Measurements from ENCODE around the gene SDR42E1. TPM values are rescaled to one million over a fixed set of nuclear protein-coding genes. Genes with fewer than 3 reads are reported as not detected.
A peak's percentile ranks its signal among the peaks of the same experiment; 100 is the strongest.

Gene SDR42E1
- total and polyA plus RNA-seq, 12 donors, result 0.36 to 1.6 (median 1.0) TPM

DNA sequence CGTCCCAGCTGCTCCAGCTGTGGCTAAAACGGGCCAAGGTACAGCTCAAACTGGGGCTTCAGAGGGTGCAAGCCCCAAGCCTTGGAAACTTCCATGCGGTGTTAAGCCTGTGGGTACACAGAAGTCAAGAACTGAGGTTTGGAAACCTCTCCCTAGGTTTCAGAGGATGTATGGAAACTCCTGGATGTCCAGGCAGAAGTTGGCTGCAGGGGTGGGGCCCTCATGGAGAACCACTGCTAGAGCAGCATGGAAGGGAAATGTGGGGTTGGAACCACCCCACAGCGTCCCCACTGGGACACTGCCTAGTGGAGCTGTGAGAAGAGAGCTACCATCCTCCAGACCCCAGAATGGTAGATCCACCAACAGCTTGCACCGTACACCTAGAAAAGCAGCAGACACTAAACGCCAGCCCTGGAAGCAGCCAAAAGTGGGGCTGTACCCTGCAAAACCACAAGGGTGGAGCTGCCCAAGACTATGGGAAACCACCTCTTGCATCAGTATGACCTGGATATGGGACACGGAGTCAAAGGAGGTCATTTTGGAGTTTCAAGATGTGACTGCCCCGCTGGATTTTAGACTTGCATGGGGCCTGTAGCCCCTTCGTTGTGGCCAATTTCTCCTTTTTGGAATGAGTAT is 2.2 kb downstream of the SDR42E1 start:
- H3K27ac ChIP-seq, result no peak overlapping the region
- no peaks in the 10 kb centered on the region for H3K36me3 ChIP-seq
- H3K4me3 ChIP-seq, result no peak overlapping the region
- intact Hi-C loops (cut with DNase I), result no loop called here
- ATAC-seq (no peak), DNase-seq (no peak)
- H3K27me3 ChIP-seq, result peaks cover 0 to 27% (median 9%) of the 10 kb centered on the region in 7 donors
- peaks cover 0 to 19% (median 4%) of the 10 kb centered on the region in 9 donors for H3K4me1 ChIP-seq
- WGBS, 2 donors, result 92 to 93% methylated on average over 9 of the region's 9 CpGs
- TF ChIP-seq, protein P1, sequence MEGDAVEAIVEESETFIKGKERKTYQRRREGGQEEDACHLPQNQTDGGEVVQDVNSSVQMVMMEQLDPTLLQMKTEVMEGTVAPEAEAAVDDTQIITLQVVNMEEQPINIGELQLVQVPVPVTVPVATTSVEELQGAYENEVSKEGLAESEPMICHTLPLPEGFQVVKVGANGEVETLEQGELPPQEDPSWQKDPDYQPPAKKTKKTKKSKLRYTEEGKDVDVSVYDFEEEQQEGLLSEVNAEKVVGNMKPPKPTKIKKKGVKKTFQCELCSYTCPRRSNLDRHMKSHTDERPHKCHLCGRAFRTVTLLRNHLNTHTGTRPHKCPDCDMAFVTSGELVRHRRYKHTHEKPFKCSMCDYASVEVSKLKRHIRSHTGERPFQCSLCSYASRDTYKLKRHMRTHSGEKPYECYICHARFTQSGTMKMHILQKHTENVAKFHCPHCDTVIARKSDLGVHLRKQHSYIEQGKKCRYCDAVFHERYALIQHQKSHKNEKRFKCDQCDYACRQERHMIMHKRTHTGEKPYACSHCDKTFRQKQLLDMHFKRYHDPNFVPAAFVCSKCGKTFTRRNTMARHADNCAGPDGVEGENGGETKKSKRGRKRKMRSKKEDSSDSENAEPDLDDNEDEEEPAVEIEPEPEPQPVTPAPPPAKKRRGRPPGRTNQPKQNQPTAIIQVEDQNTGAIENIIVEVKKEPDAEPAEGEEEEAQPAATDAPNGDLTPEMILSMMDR (IDR thresholded peaks at IDR 0.05), result no peak
- peaks cover 0 to 23% (median 7%) of the 10 kb centered on the region in 11 donors for H3K9me3 ChIP-seq

DNA sequence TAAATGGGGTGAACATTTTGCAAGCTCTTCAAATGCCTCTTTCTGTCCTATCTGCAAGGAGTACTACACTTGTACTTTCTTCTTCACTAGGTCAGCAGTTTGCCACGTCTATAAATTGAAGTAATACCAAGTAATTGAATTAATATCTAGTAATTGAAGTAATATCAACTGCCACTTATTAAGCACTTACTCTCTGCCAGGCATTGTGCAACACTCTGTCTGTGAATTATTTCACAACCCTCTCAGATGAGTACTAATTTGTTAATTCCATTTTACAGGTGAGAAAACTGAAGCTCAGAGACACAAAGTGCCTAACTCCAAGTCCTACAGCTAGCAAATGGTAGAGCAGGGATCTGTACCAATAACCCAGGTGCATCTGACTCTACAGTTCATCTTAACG is 4.1 kb downstream of the SDR42E1 start:
- Histone ChIP-seq H3K4me1 (peaks cover 0 to 24% (median 4%) of the 10 kb centered on the region in 9 donors), H3K27me3 (peaks cover 0 to 26% (median 6%) of the 10 kb centered on the region in 7 donors), H3K9me3 (peaks cover 0 to 23% (median 7%) of the 10 kb centered on the region in 11 donors), H3K4me3 (no peak overlapping the region), H3K36me3 (no peaks in the 10 kb centered on the region), H3K27ac (no peak overlapping the region)
- ATAC-seq, result no peak
- intact Hi-C loops (cut with DNase I), result no loop called here
- TF ChIP-seq, protein P1 (IDR thresholded peaks at IDR 0.05), result no peak
- no peak for DNase-seq
- 90 to 91% methylated on average over 2 of the region's 2 CpGs for WGBS, 2 donors

DNA sequence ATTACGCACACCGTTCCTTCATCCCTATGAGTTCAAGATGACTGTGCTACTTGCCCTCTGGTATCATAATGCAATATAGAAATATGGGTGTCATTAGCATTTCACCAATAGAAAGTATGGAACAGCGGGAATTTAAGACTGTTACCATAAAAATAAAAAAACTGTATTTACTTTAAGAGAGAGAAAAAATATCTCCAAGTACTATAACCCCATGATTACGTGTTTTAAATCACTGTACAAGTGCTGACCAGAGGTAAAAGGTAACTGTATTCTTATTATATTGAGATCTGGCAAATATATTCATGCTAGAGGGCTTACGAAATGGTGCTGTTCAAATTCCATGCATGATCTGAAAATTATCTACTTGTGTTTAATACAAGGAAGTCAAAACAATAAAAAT is 5.2 kb downstream of the SDR42E1 start:
- intact Hi-C loops (cut with DNase I), result no loop called here
- Histone ChIP-seq H3K4me1 (peaks cover 0 to 24% (median 4%) of the 10 kb centered on the region in 9 donors), H3K9me3 (peaks cover 0 to 23% (median 7%) of the 10 kb centered on the region in 11 donors), H3K36me3 (no peaks in the 10 kb centered on the region), H3K27me3 (peaks cover 0 to 14% (median 3%) of the 10 kb centered on the region in 7 donors), H3K27ac (no peak overlapping the region), H3K4me3 (no peak overlapping the region)
- TF ChIP-seq, protein P1 (IDR thresholded peaks at IDR 0.05), result no peak
- DNase-seq, result no peak
- 93 to 95% methylated on average over 5 of the region's 5 CpGs for WGBS, 2 donors
- ATAC-seq, result no peak

DNA sequence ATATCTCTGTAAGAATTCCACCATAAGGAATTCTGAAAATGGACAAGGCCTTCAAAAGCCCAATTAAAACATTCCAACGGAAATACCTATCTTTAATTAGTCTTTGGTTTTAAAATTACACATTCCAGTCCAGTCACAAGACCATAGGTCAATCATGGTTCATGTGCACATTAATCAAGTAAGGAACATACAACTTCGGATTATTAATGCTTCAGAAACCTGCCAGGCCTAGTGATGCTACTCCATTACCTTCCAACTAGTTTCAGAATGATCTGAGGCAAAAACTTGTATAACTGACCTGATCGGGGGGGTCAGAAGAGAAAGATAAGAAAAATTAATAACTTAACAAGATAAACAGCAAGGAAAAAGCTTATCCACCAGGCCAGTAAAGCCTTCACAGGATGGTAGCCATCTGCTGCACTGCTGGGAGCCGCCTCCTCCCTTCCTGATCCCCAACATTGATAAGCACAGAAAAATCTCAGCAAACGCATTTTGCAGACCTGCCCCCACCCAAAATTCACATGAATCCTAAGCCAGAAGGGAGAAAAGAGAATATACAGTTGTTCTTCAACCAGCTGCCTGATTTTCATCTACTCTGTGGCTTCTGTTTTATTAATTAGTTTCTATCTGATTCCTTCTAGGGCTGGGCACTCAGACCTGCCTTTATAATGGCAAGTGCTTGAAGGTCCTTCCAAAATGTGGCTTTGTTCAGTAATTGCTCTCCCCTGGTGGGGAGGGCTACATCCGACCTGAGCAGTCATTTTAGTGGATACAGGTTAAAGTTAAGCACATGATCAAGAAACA is 6.0 kb downstream of the SDR42E1 start:
- Histone ChIP-seq H3K27me3 (peaks cover 0 to 6% (median 0%) of the 10 kb centered on the region in 7 donors), H3K27ac (peak overlapping the region in 3 of 10 donors; percentile 5 to 53 (median 49)), H3K9me3 (peaks cover 0 to 23% (median 7%) of the 10 kb centered on the region in 11 donors), H3K4me1 (peaks cover 0 to 24% (median 4%) of the 10 kb centered on the region in 9 donors), H3K36me3 (no peaks in the 10 kb centered on the region), H3K4me3 (no peak overlapping the region)
- DNase-seq (no peak), ATAC-seq (peak in 7 of 8 donors; percentile 51 to 85 (median 76))
- TF ChIP-seq, protein P1 (IDR thresholded peaks at IDR 0.05), result no peak
- WGBS, 2 donors, result 43 to 56% methylated on average over 6 of the region's 6 CpGs
- intact Hi-C loops (cut with DNase I), result no loop called here

Measured in heart right ventricle (tissue), 16 donors.